GM21576 (cell line): ENCODE results near the gene PDE4B.

Experiments
- ATAC-seq: cut with Tn5 transposase; IDR thresholded peaks from one replicate; pipeline ENCODE4 v1.9.1; 2021; ENCODE audit warnings: mild to moderate bottlenecking, moderate library complexity; ENCODE audit not compliant: unreplicated experiment

Gene PDE4B

DNA sequence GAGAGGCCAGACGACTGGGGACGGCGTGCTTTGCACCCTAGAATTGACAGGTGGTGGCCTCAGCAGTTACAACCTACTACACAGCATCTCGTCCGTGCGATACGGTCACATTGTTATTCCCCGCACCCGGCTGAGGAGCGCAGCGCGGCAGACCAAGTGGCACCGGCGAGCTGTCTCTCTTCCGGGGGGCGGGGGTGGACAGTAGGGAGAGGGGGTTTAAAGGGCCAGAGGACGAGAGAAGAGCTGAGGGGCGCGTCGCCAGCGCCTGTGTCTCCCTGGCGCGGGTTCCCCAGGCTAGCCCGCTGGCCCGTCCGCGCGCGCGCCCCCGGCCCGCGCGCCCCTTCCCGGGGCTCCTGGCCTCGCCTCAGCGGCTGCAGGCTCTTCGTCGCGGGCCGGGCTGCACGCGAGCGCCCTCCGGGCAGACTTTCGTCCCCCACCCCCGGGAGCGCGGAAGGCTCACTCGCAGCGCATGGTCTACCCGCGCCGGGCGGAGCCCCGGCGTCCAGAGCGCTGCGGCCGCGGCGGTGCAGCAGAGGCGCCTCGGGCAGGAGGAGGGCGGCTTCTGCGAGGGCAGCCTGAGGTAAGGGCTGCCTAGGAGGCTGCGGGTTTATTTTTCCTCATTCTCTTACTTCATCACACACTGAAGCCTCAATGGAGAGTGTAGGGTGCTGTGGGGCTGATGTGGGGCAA is at the start of gene PDE4B:
PDE4B (plus strand) TSS at position 227 of the 690 bp plus-strand sequence.
- ATAC-seq, result no peak

GRCh38 chr1:65744731-65745130 is 48.0 kb upstream of the PDE4B start:
- ATAC-seq, result no peak

DNA sequence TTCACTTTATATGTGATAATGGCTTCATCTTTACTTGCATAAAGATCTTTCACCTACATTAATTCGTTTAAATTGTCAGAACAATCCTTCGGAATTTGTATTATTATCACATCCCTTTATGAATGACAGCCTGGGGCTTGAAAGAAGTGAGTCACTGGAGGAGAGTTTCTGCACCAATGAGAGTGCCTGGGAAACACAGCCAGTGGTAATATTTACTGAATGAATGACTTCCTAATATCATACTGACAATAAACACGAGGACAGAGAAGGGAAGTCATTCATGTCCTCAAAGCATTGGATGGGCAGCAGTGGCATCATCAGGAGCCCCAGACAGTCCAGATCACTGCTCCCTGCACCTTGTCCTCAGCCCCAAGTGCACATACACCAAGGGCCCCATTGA is 40.7 kb upstream of the PDE4B start:
- ATAC-seq, result no peak

DNA sequence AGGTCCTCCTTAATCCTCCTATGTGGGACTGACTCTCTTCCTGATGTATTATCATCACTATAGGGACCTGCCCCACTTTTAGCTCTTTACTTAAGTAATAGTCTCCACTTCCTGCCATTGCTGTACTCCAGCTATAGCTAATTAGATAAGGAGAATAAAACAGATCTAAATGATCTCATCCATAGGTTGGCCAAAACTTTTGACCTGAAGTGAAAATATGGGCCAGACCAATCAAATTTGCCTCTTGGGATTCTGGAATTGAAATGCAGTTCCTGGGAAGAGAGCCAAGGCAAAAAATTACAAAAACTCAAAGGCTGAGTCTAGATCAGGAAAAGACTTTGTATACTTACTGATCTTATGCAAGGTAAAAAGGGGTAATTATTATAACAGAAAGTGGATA is 36.1 kb upstream of the PDE4B start:
- ATAC-seq, result no peak

GRCh38 chr1:65757531-65757930 is 35.2 kb upstream of the PDE4B start:
- ATAC-seq, result no peak

DNA sequence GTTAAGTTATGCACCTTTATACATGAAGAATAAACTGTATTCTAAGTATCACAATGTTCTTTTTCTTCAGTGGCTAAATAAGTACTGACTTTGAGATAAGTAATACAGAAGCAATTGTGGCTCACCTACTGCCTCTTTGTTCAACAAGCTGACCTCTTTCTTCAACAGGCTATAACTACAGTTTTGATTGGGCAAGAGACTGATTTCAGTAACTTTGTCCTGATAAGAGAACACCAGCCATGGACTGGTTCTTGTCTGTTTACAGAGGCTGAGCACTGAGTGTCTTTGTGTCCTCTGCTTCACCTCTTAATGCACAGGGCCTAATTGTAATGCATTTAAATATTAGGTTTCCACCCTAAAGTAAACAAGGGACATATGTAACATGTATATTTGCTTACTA is 34.6 kb upstream of the PDE4B start:
- ATAC-seq, result no peak

- ATAC-seq, result no peak
These were observed 33.2 kb upstream of the PDE4B start for GRCh38 chr1:65759516-65759915.

DNA sequence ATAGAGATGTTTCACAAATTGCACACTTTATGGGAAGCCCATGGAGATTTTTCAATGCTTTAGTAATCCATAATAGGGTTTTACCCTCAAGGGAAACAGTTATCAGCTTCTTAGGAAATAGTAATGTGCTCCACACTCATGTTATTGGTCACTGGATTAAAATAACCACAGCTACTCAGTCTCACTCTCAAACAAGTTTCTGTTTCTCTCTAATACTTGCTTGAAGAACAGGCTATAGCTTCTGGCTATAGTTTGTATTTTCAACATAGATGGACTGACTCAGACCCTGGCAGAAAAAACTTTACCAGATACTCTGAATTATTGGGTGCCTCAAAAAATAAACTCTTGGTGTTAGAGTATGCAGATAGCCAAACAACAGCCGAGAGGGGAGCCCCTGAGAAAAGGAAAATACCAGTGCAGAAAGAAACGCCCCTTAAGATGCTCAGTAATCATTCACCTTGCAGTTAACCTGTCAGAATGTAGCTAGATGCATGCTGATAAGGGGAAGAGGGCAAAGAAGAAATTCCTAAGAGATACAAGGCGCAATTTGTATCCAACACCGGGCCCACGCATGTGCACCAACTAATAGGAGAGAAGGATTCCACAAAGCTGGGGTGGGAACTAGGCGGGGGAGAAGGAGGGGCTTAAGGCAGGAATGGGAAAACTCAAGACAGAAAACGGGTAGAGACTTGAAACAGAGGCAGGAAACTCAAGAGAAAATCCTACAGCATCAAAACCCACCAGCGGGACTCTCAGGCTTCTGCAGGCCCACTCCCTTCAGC is 30.4 kb upstream of the PDE4B start:
- ATAC-seq, result no peak

- ATAC-seq, result no peak
These were observed 28.6 kb upstream of the PDE4B start for GRCh38 chr1:65764052-65764451.

DNA sequence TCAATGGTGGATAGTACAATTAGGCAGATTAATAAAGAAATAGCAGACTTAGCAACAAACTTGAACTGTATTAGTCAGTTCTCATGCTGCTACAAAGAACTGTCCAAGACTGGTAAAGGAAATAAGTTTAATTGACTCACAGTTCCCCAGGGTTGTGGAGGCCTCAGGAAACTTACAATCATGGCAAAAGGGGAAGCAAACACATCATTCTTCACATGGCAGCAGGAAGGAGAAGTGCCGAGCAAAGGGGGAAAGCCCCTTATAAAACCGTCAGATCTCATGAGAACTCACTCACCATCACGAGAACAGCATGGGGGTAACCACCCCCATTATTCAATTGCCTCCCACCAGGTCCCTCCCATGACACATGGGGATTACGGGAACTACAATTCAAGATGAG is 27.1 kb upstream of the PDE4B start:
- no peak for ATAC-seq

- no peak for ATAC-seq
These were observed 23.1 kb upstream of the PDE4B start for GRCh38 chr1:65769636-65770035.

DNA sequence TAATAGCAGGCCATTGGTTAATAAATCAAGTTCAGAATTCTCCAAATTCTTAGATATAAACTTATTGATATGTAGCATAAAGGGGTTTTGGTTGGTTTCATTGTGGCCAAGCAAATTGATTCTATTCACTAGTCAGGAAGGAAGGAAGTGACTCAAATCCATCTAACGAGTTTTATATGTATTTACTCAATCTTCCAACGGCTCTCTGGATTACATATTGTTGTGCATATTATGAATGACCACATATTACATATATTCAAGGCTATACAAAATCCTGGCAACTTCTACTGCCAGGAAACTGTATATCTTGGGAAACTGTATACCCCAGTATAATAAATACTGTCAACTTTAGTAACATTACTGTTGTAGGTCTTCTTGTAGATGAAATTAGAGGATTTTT is 20.1 kb upstream of the PDE4B start:
- no peak for ATAC-seq

GRCh38 chr1:65773391-65774123 is 19.1 kb upstream of the PDE4B start:
- ATAC-seq, result no peak

DNA sequence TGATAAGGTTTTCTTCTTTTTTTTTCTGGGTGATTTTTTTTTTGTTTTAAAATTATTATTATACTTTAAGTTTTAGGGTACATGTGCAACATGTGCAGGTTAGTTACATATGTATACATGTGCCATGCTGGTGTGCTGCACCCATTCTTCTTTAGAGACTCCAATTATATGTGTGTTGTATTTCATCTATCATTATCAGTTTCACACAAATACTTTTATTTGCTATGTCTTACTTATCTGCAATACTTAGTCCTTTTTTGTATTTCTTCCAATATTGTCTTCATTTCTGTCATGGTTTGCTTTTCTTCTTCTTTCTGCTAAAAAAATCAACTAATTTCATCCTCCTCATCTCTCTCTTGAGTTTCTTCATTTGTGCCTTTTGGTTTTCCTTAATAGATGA is 3.9 kb upstream of the PDE4B start:
- ATAC-seq, result no peak

DNA sequence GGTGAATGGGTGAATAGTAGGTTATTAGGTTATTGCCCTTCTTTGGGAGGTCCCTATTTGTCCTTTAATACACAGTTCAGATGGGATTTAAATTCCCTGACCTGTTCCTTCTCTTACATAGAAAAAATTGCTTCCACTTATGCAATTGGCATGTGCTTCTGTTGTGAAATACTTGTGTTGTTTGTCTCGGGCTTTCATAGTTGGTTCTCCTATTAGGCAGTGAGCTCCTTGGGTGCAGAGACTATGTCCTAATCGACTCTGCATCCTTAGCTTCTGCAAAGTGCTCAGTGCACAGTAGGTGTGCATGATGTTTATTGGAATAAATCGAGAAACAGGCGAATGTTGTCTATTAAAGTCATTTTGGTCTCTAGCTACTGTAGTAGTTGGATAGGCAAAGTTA is 1.3 kb upstream of the PDE4B start:
- ATAC-seq, result no peak

DNA sequence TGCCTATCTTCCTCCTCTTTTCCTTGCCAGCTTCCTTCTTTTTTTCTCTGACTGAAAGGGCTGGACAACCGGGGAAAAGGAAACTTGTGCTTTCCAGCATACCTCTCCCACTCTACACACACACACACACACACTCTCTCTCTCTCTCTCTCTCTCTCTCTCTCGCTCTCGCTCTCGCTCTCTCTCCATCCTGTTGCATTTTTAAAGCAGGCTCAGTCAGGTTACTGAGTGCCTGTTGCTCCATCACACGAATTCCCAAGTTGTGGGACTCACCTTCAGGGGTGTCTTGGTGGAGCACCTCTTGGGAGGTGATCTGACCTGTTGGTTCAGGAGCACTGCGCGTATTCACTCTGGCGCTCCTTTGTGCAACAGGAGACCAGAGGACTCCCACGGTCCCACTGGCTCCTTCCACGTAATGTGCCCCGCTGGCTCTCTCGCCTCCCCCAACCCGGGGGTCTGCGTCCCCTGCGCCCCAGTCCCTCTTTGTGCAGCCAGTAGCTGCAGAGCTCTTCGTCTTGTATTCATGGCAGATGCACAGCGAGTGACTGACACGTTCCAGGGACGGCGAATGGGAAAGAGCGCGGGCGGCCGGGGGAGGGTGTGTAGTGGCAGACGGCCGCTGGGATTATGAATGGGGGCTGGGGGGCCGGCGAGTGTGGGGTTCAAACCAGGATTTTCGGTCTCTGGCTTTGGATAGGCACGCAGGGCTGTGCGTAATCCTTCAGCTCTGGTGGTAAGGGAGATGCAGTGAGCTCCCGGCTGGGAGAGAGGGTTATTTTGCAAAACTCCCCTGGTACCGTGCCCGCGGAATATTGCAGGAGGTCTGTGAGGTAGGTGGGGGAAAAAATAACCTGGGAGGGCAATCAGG is 660 bp upstream of the PDE4B start:
- ATAC-seq, result no peak

- ATAC-seq, result no peak
These were observed 651 bp downstream of the PDE4B start for GRCh38 chr1:65793359-65793732.

- no peak for ATAC-seq
These were observed 2.6 kb downstream of the PDE4B start for GRCh38 chr1:65795311-65795710.

- ATAC-seq, result no peak
These were observed 6.9 kb downstream of the PDE4B start for GRCh38 chr1:65799601-65800000.

DNA sequence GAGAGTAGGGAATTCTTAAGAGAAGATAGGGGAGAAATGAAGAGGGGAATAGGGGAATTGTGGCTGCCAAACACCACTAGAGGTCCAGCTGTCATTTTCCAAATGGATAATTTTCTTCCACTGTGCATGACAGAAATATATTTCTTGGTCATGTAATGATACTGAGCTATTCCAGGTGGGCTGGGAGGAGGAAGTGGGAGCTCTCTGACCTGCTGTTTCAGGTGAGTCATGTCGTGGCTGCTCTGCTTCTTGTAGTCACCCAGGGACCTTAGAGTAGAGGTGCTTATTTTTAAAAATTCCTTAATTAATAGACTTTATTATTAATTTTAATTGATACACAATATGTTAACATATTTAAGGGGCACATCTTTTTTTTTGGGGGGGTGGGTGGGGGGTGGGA is 11.9 kb downstream of the PDE4B start:
- no peak for ATAC-seq

- ATAC-seq, result peak; percentile 99
These were observed 19.4 kb downstream of the PDE4B start for GRCh38 chr1:65812065-65812464.
